H1 (cell line): Measurements from ENCODE around the gene KCNA10. TPM values are rescaled to one million over a fixed set of nuclear protein-coding genes. Genes with fewer than 3 reads are reported as not detected.

Experiments
- CTCF ChIA-PET: fragments of 300-600 bp; sonication (Branson Sonifier 250); formaldehyde crosslinking; loops from one replicate; lab custom pipeline; 2021; ENCODE audit not compliant: partially characterized antibody; lab: Charles Lee
- POLR2A ChIA-PET: fragments of 300-600 bp; sonication (Branson Sonifier 250); formaldehyde crosslinking; loops from one replicate; lab custom pipeline; 2021; ENCODE audit warnings: inconsistent platforms; ENCODE audit not compliant: partially characterized antibody; lab: Charles Lee
- DNase-seq, 2 experiments: peaks; one replicate each; pipeline versions ENCODE4 v3.0.0 to v3.0.0-alpha.2; 2010 to 2022; ENCODE audit warnings: low spot score in 2 of 2, low read depth in 1 of 2, mixed read lengths in 1 of 2
- FAIRE-seq: peaks from 2 replicates; lab custom pipeline; 2011; peaks lifted over from hg19 to GRCh38; lab: Jason Lieb, UNC
- H2AFZ ChIP-seq: 2 replicates; pipeline ENCODE4 v1.8.1; 2012; ENCODE audit warnings: low read length, inconsistent platforms
- H2AK5ac ChIP-seq: 2 replicates; pipeline ENCODE4 v1.6.1; 2013; ENCODE audit warnings: low read depth, low read length
- H2BK120ac ChIP-seq: replicated peaks from 2 replicates; pipeline ENCODE3; 2013; ENCODE audit warnings: low read depth, low read length, inconsistent platforms
- H2BK12ac ChIP-seq: 2 replicates; pipeline ENCODE4 v1.6.1; 2013; ENCODE audit warnings: low read depth, low read length
- H2BK15ac ChIP-seq: 2 replicates; pipeline ENCODE4 v1.6.1; 2013; ENCODE audit warnings: low read length
- H2BK20ac ChIP-seq: 2 replicates; pipeline ENCODE4 v1.6.1; 2013; ENCODE audit warnings: low read length
- H2BK5ac ChIP-seq: 2 replicates; pipeline ENCODE4 v1.6.1; 2013; ENCODE audit warnings: low read depth, low read length
- H3K14ac ChIP-seq: 2 replicates; pipeline ENCODE4 v1.6.1; 2013; ENCODE audit warnings: inconsistent platforms; ENCODE audit not compliant: insufficient read length
- H3K18ac ChIP-seq: 2 replicates; pipeline ENCODE4 v1.6.1; 2013; ENCODE audit warnings: low read length; ENCODE audit errors: extremely low read depth
- H3K23ac ChIP-seq: 2 replicates; pipeline ENCODE4 v1.6.1; 2013; ENCODE audit warnings: inconsistent platforms; ENCODE audit not compliant: insufficient read length
- H3K23me2 ChIP-seq: 2 replicates; pipeline ENCODE4 v1.6.1; 2013; ENCODE audit warnings: low read depth, low read length
- H3K27ac ChIP-seq: 2 replicates; pipeline ENCODE4 v1.6.1; 2011; ENCODE audit warnings: low read depth, low read length, inconsistent platforms
- H3K27me3 ChIP-seq, 4 experiments: replicated peaks in 1 of 4; 1 replicate in 1 of 4; 2 replicates in 3 of 4; pipeline versions ENCODE4 v1.6.1 to v1.8.1; 2011 to 2013; ENCODE audit warnings: low read length in 3 of 4, mild to moderate bottlenecking in 3 of 4, inconsistent platforms in 2 of 4, mixed read lengths in 2 of 4, moderate library complexity in 1 of 4; ENCODE audit not compliant: control insufficient read depth in 3 of 4, insufficient read depth in 3 of 4; ENCODE audit errors: extremely low read depth in 1 of 4
- H3K36me3 ChIP-seq, 4 experiments: 2 replicates each; pipeline versions ENCODE4 v1.6.1 to v1.8.1; 2011 to 2013; ENCODE audit warnings: mild to moderate bottlenecking in 4 of 4, low read length in 3 of 4, moderate library complexity in 2 of 4, control low read depth in 1 of 4, inconsistent platforms in 1 of 4; ENCODE audit not compliant: insufficient read depth in 4 of 4, control insufficient read depth in 2 of 4
- H3K4ac ChIP-seq: replicated peaks from 2 replicates; pipeline ENCODE3; 2013; ENCODE audit warnings: low read length, low read depth, mixed read lengths, inconsistent platforms; ENCODE audit not compliant: insufficient read length
- H3K4me1 ChIP-seq, 4 experiments: replicated peaks in 1 of 4; 1 replicate in 1 of 4; 2 replicates in 3 of 4; pipeline versions ENCODE4 v1.6.1 to v1.8.1; 2011 to 2013; ENCODE audit warnings: low read length in 3 of 4, inconsistent platforms in 2 of 4, mixed read lengths in 1 of 4; ENCODE audit not compliant: insufficient read depth in 4 of 4, control insufficient read depth in 3 of 4
- H3K4me2 ChIP-seq, 2 experiments: 2 replicates each; pipeline versions ENCODE4 v1.6.1 to v1.8.1; 2011 to 2013; ENCODE audit warnings: low read depth in 2 of 2, low read length in 2 of 2, control low read depth in 1 of 2, inconsistent platforms in 1 of 2, mild to moderate bottlenecking in 1 of 2; ENCODE audit not compliant: insufficient read depth in 1 of 2
- H3K4me3 ChIP-seq, 4 experiments: fragments of 200-600, 300-600 bp in 1 of 4; sonication (generic), shearing (Covaris generic), sonication (Bioruptor Twin) in 1 of 4; 2 replicates each; pipeline versions ENCODE4 v1.5.1 to v1.8.1; 2011 to 2016; ENCODE audit warnings: low read length in 4 of 4, low read depth in 3 of 4, control low read depth in 2 of 4, inconsistent platforms in 2 of 4, mild to moderate bottlenecking in 2 of 4, mixed read lengths in 1 of 4, moderate library complexity in 1 of 4; ENCODE audit not compliant: insufficient read depth in 2 of 4; ENCODE audit errors: extremely low read depth in 1 of 4
- H3K56ac ChIP-seq: replicated peaks from 2 replicates; pipeline ENCODE3; 2013; ENCODE audit warnings: low read depth, mild to moderate bottlenecking, mixed read lengths, low read length, inconsistent platforms; ENCODE audit not compliant: insufficient read length
- H3K79me1 ChIP-seq: 2 replicates; pipeline ENCODE4 v1.6.1; 2013; ENCODE audit warnings: low read depth, low read length, control low read depth
- H3K79me2 ChIP-seq, 2 experiments: 2 replicates each; pipeline versions ENCODE4 v1.6.1 to v1.8.1; 2012 to 2013; ENCODE audit warnings: low read length in 2 of 2, mild to moderate bottlenecking in 2 of 2, inconsistent platforms in 1 of 2; ENCODE audit not compliant: insufficient read depth in 2 of 2, control insufficient read depth in 1 of 2
- H3K9ac ChIP-seq, 4 experiments: replicated peaks in 1 of 4; 1 replicate in 1 of 4; 2 replicates in 3 of 4; pipeline versions ENCODE4 v1.6.1 to v1.8.1; 2011 to 2013; ENCODE audit warnings: low read depth in 3 of 4, low read length in 3 of 4, control low read depth in 2 of 4, mild to moderate bottlenecking in 2 of 4, moderate library complexity in 2 of 4, inconsistent platforms in 1 of 4; ENCODE audit errors: extremely low read depth in 1 of 4
- H3K9me3 ChIP-seq, 2 experiments: 2 replicates each; pipeline versions ENCODE4 v1.6.1 to v1.8.1; 2012 to 2013; ENCODE audit warnings: mild to moderate bottlenecking in 2 of 2, moderate library complexity in 2 of 2, control low read depth in 1 of 2, inconsistent platforms in 1 of 2, low read depth in 1 of 2, low read length in 1 of 2, mixed read lengths in 1 of 2; ENCODE audit not compliant: insufficient read depth in 2 of 2
- H4K20me1 ChIP-seq, 2 experiments: replicated peaks in 1 of 2; 2 replicates each; pipeline versions ENCODE3 to v1.8.1; 2011 to 2013; ENCODE audit warnings: inconsistent platforms in 2 of 2, low read length in 2 of 2, mild to moderate bottlenecking in 1 of 2; ENCODE audit not compliant: insufficient read depth in 2 of 2, control insufficient read depth in 1 of 2
- H4K5ac ChIP-seq: 2 replicates; pipeline ENCODE4 v1.6.1; 2013; ENCODE audit warnings: low read length, low read depth, mixed read lengths, inconsistent platforms; ENCODE audit not compliant: insufficient read length
- H4K8ac ChIP-seq: 2 replicates; pipeline ENCODE4 v1.8.0; 2013; ENCODE audit warnings: mild to moderate bottlenecking, moderate library complexity, low read length, inconsistent platforms; ENCODE audit not compliant: insufficient read depth; ENCODE audit errors: extremely low read depth
- H4K91ac ChIP-seq: replicated peaks from 2 replicates; pipeline ENCODE3; 2013; ENCODE audit warnings: low read length, mixed read lengths, inconsistent platforms; ENCODE audit not compliant: insufficient read length
- WGBS, 2 experiments: shearing (Covaris generic) in 1 of 2; methylation state at CpG; one replicate each; pipeline versions ENCODE4 v1.1.6 to v1.1.7; 2013 to 2015; ENCODE audit warnings: low lambda C conversion rate in 2 of 2, mixed read lengths in 2 of 2, inconsistent platforms in 1 of 2, low coverage in 1 of 2, missing lambda C conversion rate in 1 of 2; ENCODE audit not compliant: insufficient replicate concordance in 2 of 2, insufficient coverage in 1 of 2, insufficient read length in 1 of 2; ENCODE audit errors: extremely low coverage in 1 of 2, missing lambda C conversion rate in 1 of 2; 5-methylcytosine and 5-hydroxymethylcytosine counted together
- polyA plus RNA-seq, 7 experiments: library from polyadenylated mRNA; depleted of rRNA in 3 of 7; stranded (reverse) in 5 of 7; unstranded in 2 of 7; fragments of >200 nt in 5 of 7; fragments of 200-250 nt in 2 of 7; gene quantifications; 1 replicate in 5 of 7; 2 replicates in 1 of 7; 4 replicates in 1 of 7; pipeline versions ENCODE4 v1.2.1 to v1.2.3, GENCODE V29; 2011 to 2013; ENCODE audit warnings: missing spikeins in 2 of 7, mixed read lengths in 2 of 7
- total RNA-seq: library from RNA; stranded (reverse); fragmentation: NEBNext Ultra II Directional; extraction: Animal tissue kit (Norgen Biotek cat#: 25700); gene quantifications from 2 replicates; pipeline ENCODE4 v1.2.1, GENCODE V29; 2021

KCNA10 gene
- total and polyA plus RNA-seq, 2 of the 8 experiments (the other 6 are each of a cell fraction or from before 2014, with no cell fraction given): not detected

DNA sequence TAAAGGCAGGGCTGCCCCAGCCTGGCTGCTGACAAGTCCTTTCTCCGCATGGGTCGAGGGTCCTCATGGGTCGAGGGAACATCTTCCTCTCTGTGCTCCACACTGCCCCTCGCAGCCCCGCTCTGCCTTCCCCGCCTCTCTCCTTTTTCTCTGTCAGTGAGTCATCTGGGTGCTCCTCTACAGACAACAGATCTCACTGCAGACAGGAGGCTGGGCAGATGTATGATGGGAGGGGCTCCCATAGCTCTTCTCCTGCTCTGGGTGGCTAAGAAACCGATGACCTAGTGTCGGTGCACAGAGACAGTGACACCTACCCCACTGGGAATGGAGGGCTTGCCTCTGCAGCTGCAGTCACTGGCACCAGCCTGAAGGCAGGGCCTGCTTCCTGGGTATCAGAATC lies 5.5 kb downstream of the KCNA10 start:
- Histone ChIP-seq H2AFZ (no peak overlapping the region), H3K36me3 (no peaks in the 10 kb centered on the region), H4K5ac (no peak overlapping the region), H2AK5ac (no peak overlapping the region), H2BK15ac (0 out of 2 replicates have a peak overlapping the region, but pooled peaks have one; percentile 5), H2BK5ac (no peak overlapping the region), H3K79me1 (no peaks in the 10 kb centered on the region), H3K4ac (no peak overlapping the region), H2BK12ac (0 out of 2 replicates have a peak overlapping the region, but pooled peaks have one; percentile 14), H3K56ac (no peak overlapping the region), H3K18ac (no peak overlapping the region), H3K4me2 (no peak overlapping the region), H4K20me1 (no peaks in the 10 kb centered on the region), H4K8ac (no peak overlapping the region), H3K9me3 (peaks cover 0 to 4% of the 10 kb centered on the region in 2 experiments; a peak in 2 of 4 replicates), H3K23me2 (no peaks in the 10 kb centered on the region), H3K9ac (no peak overlapping the region), H3K23ac (no peak overlapping the region), H3K27me3 (no peaks in the 10 kb centered on the region), H3K4me3 (no peak overlapping the region), H3K14ac (no peak overlapping the region), H4K91ac (no peak overlapping the region), H3K79me2 (no peaks in the 10 kb centered on the region), H3K4me1 (peaks cover 0 to 18% (median 7%) of the 10 kb centered on the region in 4 experiments; a peak in 6 of 7 replicates), H2BK120ac (no peak overlapping the region), H3K27ac (no peak overlapping the region), H2BK20ac (no peak overlapping the region)
- CTCF ChIA-PET: interaction anchor here (0.6 to 9.1 kb wide), 8 partner anchors 10 to 454 kb away, joined by 3 to 85 read pairs (median 4); no protein-coding TSS in a partner anchor
- 76% methylated on average over 5 of the region's 8 CpGs; no CpG with 5 or more reads in 1 of the 2 experiments for WGBS, 2 experiments
- FAIRE-seq (no peak), DNase-seq (peak; percentile 29 to 52)
- POLR2A ChIA-PET: no interaction called here
